Subcutaneous adipose tissue (tissue), 4 donors: ENCODE data around the gene EEF2. TPM values are rescaled to one million over a fixed set of nuclear protein-coding genes. Genes with fewer than 3 reads are reported as not detected.

Experiments
- CTCF ChIP-seq: fragments of 450-650 bp; IDR thresholded peaks from one replicate; pipeline ENCODE4 v1.5.1; 2016; ENCODE audit warnings: low read depth, mild to moderate bottlenecking, control low read depth, antibody characterized with exemption, moderate library complexity
- total RNA-seq, 4 donors: library from RNA; depleted of rRNA; stranded (reverse); fragments of >200 nt; gene quantifications; one replicate each; pipeline ENCODE4 v1.1.0, GENCODE V29; 2016

EEF2 gene
- 1,000 to 10,000 TPM in 3 of 4 donors, 100 to 1,000 TPM in 1; 784 to 3,342 (median 1,545) TPM for total RNA-seq

DNA sequence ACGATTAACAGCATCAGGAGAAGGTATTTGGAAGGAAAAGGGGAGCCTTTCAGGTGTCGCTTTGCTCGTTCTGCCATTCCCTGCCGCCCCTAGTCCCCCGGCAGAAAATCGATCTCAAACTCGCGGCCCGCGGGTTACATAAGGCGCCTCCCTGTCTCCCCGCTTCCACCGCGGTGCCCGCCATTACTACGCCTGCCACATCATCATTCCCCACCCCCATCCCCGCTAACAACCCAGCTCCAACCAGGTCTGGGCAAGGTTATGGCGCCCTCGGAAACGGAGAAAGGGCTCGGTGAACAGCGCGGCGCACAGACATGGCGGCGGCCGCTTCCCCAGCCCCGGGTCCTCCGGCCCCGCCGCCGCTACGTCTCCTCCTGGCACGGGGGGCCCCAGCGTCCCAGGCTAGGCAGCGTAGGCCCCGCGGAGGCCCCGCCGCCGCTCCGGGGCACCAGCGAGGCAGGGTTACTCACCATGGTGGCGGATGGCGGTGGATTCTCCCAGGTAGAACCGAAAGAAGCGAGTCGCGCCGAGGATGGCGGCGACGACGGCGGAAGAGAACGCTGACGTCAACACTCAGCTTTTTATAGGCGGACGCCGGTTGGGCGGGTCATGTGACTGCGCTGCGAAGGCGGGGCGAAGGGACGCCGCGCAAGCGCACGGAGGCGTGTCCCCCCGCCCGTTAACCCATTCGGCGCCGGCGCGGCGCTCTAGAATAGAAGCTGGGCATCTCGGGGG is at the start of gene EEF2:
Gene EEF2 (minus strand): TSS at position 556 of the 735 bp plus-strand sequence. CDS start 83 bp downstream, at position 473.
- TF ChIP-seq CTCF = no peak

GRCh38 chr19:4034048-4035017 is 49.1 kb upstream of the EEF2 start:
- no peak for TF ChIP-seq CTCF

GRCh38 chr19:4033028-4033956 is 48.0 kb upstream of the EEF2 start:
- no peak for TF ChIP-seq CTCF

- no peak for TF ChIP-seq CTCF
Observed at GRCh38 chr19:4032436-4032835, 47.2 kb upstream of the EEF2 start.

- TF ChIP-seq CTCF = no peak
Observed at GRCh38 chr19:4031420-4031819, 46.2 kb upstream of the EEF2 start.

- TF ChIP-seq CTCF = no peak
Observed at GRCh38 chr19:4030981-4031380, 45.7 kb upstream of the EEF2 start.
